Measurements from ENCODE around the gene BLOC1S6. TPM values are rescaled to one million over a fixed set of nuclear protein-coding genes. Genes with fewer than 3 reads are reported as not detected.

The BLOC1S6 gene
- total RNA-seq, 1 donor from 2014 or later, result 90.3 TPM

DNA sequence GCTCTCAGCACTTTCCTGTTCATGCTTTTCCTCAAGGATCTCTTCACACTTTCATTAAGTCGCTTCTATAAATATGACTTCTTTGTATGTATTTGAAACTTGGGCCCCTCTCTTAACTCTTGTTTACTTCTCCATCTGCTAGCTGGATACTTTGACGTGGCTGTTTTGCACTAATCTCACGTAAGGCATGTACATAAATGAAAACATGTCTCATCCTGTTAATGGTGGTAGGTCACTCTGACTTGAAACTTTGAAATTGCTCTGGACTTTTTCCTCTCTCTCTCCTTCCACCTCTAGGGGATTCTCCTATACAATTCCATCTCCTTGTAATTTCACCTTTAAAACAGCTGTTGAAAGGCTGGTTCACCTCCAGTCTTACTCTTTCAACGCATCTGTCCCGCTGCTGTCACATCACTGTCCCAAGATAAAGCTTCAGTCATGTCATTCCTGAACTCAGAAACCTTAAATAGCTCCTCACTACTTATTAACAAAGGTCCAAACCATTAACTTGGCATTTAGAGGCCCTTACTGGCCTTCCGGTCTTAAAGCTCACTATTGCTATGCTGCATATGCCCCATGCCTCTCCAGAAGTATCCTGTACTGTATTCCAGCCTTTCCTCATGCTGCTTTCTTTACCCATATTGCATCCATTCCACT, 1.2 kb downstream of the BLOC1S6 start:
- DNase-seq (ENCODE audit: low spot score), result no peak

DNA sequence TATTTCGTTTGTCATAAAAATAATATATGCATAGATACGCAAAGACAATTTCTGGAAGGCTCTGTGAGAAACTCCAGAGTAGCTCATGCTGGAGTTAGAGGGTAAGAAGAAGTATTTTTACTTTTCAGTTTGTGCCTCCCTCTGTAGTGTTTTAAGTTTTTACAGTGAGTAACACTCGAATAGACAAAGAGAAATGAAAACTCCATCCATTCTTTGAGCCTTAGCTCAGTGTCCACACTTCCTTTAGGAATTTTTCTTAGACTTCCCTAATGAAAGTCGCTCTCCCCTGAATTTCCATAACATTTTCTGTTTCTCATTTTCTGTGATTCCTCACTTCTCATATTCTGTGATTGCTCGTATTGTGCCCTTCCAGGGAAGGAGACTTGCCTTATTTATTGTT, 2.1 kb downstream of the BLOC1S6 start:
- no peak for DNase-seq (ENCODE audit: low spot score)

DNA sequence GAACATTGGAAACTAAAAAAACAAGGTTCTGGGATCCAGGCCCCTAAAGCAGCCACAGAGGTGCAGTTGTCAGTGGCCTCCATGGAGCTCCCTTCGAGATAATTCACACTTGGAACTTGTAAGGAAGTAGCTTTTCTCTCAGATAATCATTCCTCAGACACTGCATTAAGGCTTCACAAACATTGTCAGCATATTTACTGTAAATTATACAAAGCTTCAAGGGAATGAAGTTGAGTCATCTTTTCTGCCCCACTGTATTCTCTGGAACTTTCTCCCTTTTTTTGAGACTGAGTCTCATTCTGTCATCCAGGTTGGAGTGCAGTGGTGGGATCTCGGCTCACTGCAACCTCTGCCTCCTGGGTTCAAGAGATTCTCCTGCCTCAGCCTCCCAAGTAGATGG, 7.1 kb downstream of the BLOC1S6 start:
- DNase-seq (ENCODE audit: low spot score), result no peak

DNA sequence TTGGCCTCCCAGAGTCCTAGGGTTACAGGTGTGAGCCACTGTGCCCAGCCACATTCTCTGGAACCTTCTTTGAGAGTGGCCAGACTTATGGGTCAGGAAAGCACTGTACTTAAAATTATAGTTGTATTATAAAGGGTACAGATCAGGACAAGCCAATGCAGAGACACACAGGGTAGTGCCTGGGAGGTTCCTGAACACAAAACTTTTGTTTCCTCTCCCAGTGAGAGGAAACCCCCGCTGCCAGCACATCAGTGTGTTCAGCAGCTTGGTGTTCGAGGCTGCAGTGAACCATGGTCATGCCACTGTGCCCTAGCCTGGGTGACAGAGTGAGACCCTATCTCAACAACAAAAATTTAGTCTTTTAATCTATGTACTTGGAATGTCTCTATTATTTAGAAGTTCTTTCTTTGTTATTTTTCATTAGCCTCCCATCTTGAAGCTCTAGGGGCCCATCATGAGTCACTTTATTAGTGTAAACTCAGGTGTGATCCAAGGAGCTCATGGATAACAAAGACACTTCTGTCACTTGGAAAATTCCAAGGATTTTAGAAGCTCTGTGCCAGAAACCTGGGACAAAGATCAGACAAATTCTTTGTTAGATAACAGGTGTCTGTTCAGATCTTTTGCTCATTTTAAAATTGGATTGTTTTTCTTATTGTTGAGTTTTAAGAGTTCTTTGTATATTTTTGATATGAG, 7.8 kb downstream of the BLOC1S6 start:
- DNase-seq (ENCODE audit: low spot score), result no peak

DNA sequence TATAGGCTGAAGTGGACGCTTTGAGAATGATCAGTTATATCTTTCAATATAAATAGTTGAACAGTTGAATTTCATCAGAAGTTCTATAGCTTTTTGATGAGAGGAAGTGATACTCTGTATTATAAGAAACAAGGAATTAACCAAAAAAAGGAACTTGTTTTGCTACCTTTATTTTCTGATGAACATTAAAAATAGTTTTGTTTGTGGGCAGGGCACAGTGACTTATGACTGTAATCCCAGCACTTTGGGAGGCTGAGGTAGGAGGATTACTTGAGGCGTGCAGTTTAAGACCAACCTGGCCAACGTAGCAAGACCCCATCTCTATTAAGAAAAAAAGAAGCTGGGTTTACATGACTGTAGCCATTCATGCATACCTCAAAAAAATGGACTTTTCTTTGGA, 16.7 kb downstream of the BLOC1S6 start:
- DNase-seq (ENCODE audit: low spot score), result no peak

DNA sequence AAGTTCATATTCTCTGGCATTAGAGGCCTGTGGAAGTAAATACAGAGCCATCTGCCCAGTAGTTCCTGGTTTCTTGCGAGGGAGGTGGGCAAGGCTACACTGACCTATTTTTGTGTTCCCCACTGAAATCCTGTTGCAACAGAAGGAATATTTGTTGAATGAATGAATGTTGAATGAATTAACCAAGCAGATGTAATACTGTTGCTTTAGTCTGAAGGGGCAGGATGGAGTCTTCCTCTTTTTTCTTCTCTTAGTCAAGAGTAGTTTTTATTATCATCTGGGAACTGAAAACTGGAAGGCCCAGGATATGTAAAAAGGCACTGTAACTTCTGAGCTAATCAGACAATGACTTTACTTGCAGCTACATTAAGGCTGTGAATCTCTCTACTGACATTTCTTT, 17.1 kb downstream of the BLOC1S6 start:
- no peak for DNase-seq (ENCODE audit: low spot score)

DNA sequence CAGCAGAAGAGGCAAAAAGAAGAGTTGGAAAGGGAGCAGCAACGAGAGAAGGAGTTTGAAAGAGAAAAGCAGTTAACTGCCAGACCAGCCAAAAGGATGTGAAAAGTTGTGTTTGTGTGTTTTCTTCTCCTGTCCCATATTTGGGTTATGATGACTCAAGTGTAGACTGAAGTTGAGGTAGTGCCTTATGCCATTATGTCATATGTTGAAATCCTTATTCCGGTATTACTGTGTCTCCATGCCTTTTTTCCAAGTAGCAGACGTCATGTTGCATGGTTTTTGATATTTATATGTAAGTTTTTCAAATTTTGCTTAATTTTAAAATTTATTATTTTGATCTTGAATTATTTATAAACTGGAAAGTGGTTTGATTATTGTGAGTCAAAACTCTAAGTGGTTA, 19.2 kb downstream of the BLOC1S6 start:
- DNase-seq (ENCODE audit: low spot score), result no peak

DNA sequence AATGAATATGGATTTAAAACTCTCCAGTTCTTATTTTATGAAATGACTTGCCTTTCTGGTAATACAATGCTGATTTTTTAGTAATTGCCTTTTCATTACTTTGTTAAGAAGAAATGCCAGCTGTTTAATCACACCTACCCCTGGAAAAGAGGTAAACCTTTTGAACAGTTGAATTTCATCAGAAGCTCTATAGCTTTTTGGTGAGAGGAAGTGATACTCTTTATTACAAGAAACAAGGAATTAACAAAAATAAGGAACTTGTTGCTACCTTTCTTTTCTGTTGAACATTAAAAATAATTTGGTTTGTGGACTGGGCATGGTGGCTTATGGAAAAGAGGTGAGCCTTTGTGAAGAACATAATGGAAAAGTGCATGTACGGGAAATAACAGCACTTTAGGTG, 19.7 kb downstream of the BLOC1S6 start:
- no peak for DNase-seq (ENCODE audit: low spot score)

DNA sequence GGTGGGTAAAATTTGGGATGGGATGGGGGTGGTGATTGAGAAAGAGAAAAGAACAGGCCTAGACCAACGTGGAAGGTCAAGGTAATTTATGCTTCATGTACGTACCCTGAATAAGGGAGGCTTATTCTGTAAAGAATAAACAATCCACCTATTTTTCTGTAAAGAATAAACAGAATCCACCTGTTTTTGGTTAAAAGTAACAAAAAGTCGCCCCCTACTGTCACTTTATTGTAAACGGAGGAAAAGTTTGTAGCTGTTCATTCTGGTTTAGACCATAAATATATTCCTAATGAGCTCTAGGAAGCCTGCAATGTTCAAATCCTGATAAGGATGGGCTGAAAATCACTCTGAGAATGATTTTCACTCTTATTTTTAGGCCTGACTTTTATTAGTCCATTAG, 24.1 kb downstream of the BLOC1S6 start:
- no peak for DNase-seq (ENCODE audit: low spot score)

DNA sequence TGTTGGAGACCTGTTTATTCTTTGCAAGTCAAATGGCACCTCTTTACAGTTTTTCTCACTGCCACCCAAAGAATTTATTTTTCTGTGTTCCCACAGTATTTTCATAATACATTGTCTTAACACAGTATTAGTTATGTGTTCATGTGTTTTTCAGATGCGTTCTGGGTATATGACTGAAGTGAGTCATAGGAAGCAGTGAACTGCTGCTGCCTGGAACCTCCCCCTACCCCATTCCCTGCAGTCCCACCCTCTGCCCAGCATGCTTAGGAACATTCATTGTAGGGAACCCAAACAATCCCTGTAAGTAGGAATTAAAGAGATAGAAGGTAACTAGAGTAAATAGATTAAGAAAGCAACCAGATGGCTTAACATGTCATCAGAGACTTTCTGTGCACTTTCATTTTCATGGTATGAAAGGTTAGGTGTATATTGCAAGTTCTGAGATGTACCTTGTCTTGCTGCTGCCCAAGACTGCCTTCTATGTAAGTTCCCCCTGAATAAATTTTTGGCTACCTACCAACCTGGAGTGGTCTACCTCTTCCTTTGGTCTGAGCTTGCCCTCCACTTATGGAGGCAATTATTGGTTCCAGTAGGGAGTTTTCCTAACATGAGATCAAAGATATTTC, 25.7 kb downstream of the BLOC1S6 start:
- DNase-seq (ENCODE audit: low spot score), result no peak

DNA sequence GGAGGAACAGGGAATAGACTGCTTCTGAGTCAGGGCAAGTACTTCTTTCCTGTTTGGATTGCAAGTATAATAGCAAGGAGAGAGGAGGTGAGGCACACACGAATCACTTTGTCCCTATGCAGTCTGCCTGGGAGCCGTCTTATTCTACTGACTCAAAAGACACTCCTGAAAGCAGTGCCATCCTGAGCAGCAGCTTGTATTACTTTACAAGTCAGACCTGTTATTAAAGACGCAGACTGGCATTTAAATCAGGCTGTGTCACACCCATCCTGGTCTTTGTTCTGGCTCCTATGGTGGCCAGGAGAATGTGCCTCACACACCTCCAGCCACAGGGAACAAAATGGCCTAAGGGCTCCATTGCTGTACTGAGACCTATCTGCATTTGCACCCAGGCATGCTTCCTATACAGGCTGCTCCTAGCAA, 29.7 kb downstream of the BLOC1S6 start:
- no peak for DNase-seq (ENCODE audit: low spot score)

DNA sequence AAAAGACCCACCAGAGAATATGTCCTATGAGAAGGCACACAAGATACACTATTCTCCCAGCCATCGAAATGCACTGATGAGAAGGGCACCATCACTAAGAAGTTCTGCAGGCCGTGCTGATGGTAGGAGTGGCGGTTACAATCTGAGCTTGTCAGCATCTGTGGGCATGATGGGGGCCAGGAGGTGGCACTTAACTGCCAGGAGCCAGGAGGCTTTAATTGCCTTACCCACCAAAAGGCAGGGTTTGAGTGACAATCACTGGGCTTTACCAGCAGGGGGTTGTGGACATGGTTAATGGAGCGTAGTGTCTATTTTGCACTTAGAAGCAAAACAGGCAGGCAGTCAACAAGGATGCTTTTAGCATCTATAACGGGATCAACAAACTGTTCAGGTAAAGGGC, 31.6 kb downstream of the BLOC1S6 start:
- no peak for DNase-seq (ENCODE audit: low spot score)

DNA sequence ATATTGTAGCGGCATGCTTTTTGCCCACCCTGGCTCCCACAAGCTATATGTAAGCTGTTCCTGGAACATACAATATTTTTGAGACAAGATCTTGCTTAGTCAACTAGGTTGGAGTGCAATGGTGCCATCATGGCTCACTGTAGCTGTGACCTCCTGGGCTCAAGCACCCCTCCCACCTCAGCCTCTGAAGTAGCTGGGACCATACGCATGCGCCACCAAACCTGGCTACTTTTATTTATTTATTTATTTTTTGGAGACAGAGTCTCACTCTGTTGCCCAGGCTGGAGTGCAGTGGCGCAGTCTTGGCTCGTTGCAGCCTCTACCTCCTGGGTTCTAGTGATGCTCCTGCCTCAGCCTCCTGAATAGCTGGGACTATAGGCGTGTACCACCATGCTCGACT, 41.0 kb downstream of the BLOC1S6 start:
- DNase-seq (ENCODE audit: low spot score), result no peak

DNA sequence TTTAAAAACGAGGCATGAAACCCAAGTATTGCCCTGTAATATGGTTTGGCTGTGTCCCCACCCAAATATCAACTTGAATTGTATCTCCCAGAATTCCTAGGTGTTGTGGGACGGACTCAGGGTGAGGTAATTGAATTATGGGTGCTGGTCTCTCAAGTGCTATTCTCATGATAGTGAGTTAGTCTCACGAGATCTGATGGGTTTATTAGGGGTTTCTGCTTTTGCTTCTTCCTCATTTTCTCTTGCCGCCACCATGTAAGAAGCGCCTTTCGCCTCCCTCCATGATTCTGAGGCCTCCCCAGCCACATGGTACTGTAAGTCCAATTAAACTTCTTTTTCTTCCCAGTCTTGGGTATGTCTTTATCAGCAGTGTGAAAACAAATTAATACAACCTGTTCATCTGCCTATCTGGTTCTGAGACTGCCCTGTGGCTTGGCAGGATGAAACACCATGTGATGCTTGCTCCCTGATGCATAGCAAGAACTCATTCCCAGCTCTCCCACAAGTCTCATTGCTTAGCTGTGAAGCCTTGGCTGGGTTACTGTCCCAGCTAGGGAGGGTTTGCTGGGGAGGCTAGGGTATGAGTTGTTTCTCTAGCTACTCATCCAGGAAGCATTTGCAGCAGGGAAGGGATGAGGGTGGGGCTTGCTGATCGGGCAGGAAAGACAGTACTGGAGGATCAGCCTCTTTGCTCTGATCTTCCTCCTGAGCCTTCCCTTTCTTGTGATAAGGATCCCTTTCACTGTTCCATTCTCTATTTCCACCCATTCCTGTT, 43.9 kb downstream of the BLOC1S6 start:
- DNase-seq (ENCODE audit: low spot score), result peak; percentile 51

DNA sequence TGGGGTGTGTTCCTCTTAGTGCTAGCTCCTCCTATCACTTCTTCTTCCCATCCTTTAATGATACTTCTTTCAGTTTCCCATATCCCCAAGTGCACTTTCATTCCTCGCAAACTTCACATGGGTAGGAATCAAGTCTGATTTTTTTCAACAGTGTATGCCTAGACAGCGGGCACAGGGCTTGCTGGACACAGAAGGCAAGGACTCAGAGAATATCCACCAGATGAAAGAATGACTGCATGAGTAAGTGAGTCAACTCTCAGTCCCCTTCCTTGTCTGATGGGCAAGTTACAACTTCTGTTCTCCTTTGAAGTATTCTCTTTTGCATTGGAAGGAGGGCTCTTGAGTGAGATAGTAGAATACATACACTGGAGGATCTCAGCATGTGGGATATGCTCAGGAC, 44.6 kb downstream of the BLOC1S6 start:
- no peak for DNase-seq (ENCODE audit: low spot score)

DNA sequence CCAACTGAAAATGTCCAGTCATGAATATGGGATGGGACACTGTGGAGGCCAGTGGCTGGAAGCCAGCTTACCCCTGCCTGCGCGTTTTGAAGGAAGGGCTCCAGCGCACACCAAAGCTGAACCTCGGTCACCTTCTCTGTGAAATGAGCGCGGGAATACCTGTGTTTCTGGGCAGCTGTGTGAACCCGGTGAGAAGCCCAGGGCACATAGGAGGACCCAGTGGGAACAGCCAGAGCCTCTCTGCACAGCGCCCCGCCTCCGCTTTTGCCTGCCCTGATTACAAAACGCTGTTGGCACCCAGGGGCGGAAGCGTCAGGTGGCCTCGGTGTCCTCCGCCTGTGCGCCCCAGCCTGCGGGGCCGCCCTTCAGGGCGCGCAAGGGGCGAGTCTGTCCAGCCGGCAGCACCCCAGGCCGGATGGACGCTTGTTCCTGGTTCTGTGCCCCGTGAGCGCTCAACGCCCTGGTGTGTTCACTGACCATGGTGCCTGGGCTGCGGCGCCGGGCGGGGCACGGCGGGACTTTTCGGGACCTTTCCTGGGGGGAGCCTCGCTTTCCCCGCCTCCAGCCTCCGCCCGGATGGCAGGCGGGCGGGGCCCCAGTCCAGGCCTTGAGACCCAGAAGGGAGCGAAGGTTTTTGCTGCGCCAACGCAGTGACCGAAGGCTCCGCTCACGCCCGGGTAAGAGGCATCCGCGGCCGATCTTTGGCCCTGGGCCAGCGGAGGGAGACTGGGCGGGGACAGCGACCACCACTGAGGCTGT, 47.4 kb downstream of the BLOC1S6 start, which contains the start of gene SQOR:
Gene SQOR, plus strand, starts transcription at position 598 of the 759 bp plus-strand sequence. CDS start 23,895 bp downstream, outside the sequence.
- peak; percentile 62 for DNase-seq (ENCODE audit: low spot score)

DNA sequence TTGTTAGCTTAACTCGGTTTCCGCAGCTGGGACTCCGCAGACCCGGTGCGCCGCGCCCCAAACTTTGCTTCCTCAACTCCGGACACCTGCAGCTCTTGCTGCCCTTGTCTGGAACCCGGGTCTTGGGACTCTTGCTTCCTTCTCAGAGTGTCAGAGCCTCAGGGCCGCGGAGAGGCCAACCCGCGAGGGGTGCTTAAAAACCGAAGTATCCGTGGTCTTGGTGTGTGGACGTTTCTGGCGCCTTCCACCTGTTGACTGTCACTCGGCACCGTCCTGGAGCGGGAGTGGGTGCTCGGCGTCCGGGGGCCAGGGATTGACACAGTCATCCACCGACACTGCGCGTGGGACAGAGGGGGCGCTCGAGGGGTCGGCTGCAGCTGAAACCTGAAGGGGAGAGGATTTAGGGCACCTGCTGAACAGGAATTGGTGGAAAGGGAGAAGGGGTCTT, 48.0 kb downstream of the BLOC1S6 start:
- DNase-seq (ENCODE audit: low spot score), result no peak

DNA sequence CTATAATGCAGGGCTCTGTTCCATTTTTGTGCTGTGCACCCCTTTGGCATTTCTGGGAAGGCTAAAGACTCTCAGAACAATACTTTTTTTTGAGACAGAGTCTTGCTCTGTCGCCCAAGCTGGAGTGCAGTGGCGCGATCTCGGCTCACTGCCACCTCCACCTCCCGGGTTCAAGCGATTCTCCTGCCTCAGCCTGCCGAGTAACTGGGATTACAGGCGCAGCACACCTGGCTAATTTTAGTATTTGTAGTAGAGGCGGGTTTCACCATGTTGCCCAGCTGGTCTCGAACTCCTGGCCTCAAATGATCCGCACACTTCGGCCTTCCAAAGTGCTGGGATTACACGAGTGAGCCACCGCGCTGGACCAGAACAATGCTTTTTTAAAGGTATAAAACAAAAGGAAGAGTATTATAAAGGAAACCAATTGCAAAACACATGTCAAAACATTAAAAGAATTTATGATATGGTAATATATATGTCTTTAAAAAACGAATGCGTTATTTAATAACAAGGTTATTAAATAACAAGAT, 48.6 kb downstream of the BLOC1S6 start:
- DNase-seq (ENCODE audit: low spot score), result no peak

DNA sequence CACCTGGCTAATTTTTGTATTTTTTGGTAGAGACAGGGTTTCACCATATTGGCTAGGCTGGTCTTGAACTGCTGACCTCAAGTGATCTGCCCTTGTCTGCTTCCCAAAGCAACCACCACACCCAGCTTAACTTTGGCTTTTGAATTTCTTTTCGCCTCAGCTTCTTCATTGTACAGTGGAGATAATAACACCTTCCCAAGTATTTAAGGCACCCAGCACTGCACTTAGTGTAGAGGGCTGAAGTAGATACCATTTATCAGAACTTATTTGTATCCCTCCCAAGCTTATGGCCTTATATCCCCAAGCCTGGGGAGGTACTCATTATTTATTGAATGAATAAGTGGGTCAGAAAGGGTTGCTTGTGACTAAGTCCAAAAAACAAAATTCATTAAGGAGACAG, 50.0 kb downstream of the BLOC1S6 start:
- no peak for DNase-seq (ENCODE audit: low spot score)

DNA sequence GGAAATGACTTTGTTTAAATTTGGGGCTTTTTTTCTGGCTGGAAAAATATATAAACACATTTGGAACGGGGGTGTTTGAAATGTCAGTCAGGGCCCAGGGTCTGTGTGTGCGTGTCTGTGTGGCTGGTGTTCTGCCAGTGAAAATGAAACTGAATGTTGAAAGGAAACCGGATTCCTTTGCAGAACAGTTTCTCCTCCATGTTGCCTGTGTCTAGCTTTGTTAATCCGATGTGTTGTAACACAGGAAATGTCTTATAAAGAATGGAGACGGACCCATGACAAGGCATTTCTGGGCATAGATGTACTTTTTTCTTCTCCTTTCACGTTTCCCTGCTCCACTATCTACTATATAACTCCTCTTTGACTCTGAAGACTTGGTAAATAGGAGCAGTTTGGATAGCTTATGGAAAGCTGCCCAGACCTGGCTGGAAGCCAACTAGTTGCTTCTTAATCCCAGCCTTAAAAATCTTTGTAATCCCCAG, 50.4 kb downstream of the BLOC1S6 start:
- peak; percentile 85 for DNase-seq (ENCODE audit: low spot score)

DNA sequence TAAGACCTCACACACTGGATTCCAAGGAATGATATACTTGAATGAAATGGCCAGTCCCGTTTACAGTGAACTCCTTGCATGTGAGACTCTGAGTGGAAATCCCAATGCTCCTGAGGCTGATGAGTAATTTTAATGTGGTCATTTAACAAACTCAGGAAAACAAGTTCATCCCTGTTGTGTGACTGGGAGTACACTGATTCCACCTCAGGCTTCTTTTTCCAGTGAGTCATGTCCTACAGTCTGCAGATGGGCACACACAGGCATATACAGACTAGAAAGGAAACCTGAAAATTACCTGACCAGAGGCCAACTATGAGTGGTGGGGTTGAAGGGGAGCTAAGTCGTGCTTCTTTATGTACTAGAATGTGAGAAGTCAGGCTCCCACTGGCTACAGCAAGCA, 53.4 kb downstream of the BLOC1S6 start:
- DNase-seq (ENCODE audit: low spot score), result no peak

Measured in umbilical cord (tissue), 2 donors.